ENCODE data around the gene EPB41L4A.

DNA sequence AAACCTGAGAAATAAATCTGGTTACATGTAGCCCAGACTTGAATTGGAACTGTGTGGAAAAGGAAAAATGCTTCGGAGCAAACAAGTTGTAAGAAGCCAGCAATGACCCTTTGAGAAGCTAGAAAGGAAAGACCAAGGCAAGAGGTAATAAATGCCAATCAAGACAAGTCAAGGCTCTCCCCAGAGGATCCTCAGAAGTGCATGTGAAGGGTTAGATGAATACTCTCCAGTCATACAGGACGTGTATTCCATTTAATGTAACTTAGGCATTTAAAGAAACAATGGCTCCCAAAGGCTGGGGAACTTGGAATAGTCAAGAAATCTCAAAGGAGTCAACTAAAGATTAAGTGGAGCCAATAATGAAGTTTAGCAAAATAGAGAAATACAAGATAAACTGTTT lies 36.2 kb downstream of the EPB41L4A start:
- TF ChIP-seq, protein P1, sequence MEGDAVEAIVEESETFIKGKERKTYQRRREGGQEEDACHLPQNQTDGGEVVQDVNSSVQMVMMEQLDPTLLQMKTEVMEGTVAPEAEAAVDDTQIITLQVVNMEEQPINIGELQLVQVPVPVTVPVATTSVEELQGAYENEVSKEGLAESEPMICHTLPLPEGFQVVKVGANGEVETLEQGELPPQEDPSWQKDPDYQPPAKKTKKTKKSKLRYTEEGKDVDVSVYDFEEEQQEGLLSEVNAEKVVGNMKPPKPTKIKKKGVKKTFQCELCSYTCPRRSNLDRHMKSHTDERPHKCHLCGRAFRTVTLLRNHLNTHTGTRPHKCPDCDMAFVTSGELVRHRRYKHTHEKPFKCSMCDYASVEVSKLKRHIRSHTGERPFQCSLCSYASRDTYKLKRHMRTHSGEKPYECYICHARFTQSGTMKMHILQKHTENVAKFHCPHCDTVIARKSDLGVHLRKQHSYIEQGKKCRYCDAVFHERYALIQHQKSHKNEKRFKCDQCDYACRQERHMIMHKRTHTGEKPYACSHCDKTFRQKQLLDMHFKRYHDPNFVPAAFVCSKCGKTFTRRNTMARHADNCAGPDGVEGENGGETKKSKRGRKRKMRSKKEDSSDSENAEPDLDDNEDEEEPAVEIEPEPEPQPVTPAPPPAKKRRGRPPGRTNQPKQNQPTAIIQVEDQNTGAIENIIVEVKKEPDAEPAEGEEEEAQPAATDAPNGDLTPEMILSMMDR (IDR thresholded peaks at IDR 0.05; ENCODE audit: extremely low read depth in 1 of 2, insufficient read depth in 1 of 2, low read depth in 1 of 2, low read length in 2 of 2) = no peak
- no peak for TF ChIP-seq POLR2A (IDR thresholded peaks at IDR 0.05; ENCODE audit: low read depth, low read length)
- TF ChIP-seq POLR2AphosphoS5 (IDR thresholded peaks at IDR 0.05; ENCODE audit: insufficient read depth, low read depth, low read length) = no peak
- no peak for TF ChIP-seq EZH2 (IDR thresholded peaks at IDR 0.05; ENCODE audit: borderline replicate concordance, low read depth, low read length, severe bottlenecking)
- no peak for TF ChIP-seq MYC (IDR thresholded peaks at IDR 0.05; ENCODE audit: low read depth, low read length)
- TF ChIP-seq MAX (IDR thresholded peaks at IDR 0.05; ENCODE audit: insufficient read depth, insufficient read length) = no peak
- TF ChIP-seq JUN (IDR thresholded peaks at IDR 0.05; ENCODE audit: borderline replicate concordance, insufficient read depth, insufficient read length, low read depth) = no peak
